ENCODE data around the gene TUG1.

DNA sequence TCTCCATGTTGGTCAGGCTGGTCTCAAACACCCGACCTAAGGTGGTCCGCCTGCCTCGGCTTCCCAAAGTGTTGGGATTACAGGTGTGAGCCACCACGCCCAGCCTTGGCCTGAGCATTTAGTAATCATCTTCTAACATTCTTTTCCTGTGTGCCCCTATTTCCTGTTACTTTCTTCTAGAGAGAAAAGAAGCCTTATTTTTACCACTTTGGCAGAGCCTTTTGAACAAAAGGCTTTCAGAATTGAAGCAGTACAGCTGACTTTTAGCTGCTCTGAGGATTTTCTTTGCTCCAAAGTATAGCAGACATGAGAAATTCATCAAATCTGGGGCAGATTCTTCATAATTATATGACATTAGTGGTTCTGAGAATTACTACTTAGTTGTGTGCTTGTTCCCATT is 13.9 kb upstream of the TUG1 start:
- TF ChIP-seq, protein P1, sequence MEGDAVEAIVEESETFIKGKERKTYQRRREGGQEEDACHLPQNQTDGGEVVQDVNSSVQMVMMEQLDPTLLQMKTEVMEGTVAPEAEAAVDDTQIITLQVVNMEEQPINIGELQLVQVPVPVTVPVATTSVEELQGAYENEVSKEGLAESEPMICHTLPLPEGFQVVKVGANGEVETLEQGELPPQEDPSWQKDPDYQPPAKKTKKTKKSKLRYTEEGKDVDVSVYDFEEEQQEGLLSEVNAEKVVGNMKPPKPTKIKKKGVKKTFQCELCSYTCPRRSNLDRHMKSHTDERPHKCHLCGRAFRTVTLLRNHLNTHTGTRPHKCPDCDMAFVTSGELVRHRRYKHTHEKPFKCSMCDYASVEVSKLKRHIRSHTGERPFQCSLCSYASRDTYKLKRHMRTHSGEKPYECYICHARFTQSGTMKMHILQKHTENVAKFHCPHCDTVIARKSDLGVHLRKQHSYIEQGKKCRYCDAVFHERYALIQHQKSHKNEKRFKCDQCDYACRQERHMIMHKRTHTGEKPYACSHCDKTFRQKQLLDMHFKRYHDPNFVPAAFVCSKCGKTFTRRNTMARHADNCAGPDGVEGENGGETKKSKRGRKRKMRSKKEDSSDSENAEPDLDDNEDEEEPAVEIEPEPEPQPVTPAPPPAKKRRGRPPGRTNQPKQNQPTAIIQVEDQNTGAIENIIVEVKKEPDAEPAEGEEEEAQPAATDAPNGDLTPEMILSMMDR (IDR thresholded peaks at IDR 0.05), result no peak
- no peak for TF ChIP-seq POLR2A (IDR thresholded peaks at IDR 0.05)
